Bone marrow (tissue), 2 donors: Measurements from ENCODE around the gene SLC10A7.

ENCODE experiments used
- DNase-seq, 2 donors: peaks; one replicate each; lab custom pipeline; 2025; lab: John Stamatoyannopoulos, UW

SLC10A7 gene

GRCh38 chr4:146207410-146207809, 314.3 kb downstream of the SLC10A7 start:
- DNase-seq, result no peak
